Spleen (tissue), 7 donors: ENCODE results near the gene PRICKLE3.

Source experiments
- CTCF ChIP-seq, 11 experiments: fragments of 200-600 bp in 7 of 11; fragments of 450-650 bp in 4 of 11; sonication (generic) in 4 of 11; IDR thresholded peaks in 8 of 11; conservative IDR thresholded peaks in 3 of 11; 1 replicate in 7 of 11; 2 replicates in 4 of 11; pipeline versions ENCODE4 v1.4.0 to v1.8.0; 2016 to 2021; ENCODE audit warnings: antibody characterized with exemption in 11 of 11, inconsistent platforms in 4 of 11, mild to moderate bottlenecking in 1 of 11
- POLR2A ChIP-seq, 3 donors: fragments of 450-650 bp; IDR thresholded peaks; one replicate each; pipeline ENCODE4 v1.5.1; 2017; ENCODE audit warnings: antibody characterized with exemption in 3 of 3, mild to moderate bottlenecking in 1 of 3
- POLR2AphosphoS5 ChIP-seq, 3 donors: sonication (generic); formaldehyde crosslinking; IDR thresholded peaks; one replicate each; pipeline ENCODE4 v1.5.1; 2017; ENCODE audit warnings: antibody characterized with exemption in 3 of 3
- donor health status: DM: no; HTN: no; CAD: no; lungs with moderate emphysema.
- donor health status: DM: no; HTN: no; CAD: no.
- donor health status: DM: no; HTN: no; CAD: no.

- TF ChIP-seq CTCF (IDR thresholded peaks at IDR 0.05 in 8 of 11, conservative IDR thresholded peaks at IDR 0.05 in 3 of 11), result no peak
- TF ChIP-seq POLR2AphosphoS5 (IDR thresholded peaks at IDR 0.05), result no peak
- TF ChIP-seq POLR2A (IDR thresholded peaks at IDR 0.05), result no peak
Measured at GRCh38 chrX:49221868-49222267, 35.7 kb upstream of the PRICKLE3 start.
